Stimulated activated CD4-positive, alpha-beta T cell treated with anti-CD3 and anti-CD28 coated beads, Interleukin-15, amount 100 ng/mL, for 48 hours (primary cell): ENCODE measurements around the gene CD3D.
A peak's percentile ranks its signal among the peaks of the same experiment; 100 is the strongest.

Source experiments
- DNase-seq, 2 donors: peaks; one replicate each; pipeline ENCODE4 v3.0.0-alpha.2; 2020; ENCODE audit warnings: low read depth in 2 of 2

Gene CD3D

DNA sequence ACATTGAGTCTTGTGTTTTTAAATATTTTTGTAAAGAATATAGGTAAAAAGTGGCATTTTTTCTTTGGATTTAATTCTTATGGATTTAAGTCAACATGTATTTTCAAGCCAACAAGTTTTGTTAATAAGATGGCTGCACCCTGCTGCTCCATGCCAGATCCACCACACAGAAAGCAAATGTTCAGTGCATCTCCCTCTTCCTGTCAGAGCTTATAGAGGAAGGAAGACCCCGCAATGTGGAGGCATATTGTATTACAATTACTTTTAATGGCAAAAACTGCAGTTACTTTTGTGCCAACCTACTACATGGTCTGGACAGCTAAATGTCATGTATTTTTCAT is 38.3 kb downstream of the CD3D start:
- no peak for DNase-seq

GRCh38 chr11:118301600-118302195 is 40.8 kb downstream of the CD3D start:
- DNase-seq, result no peak

- peak in 1 of 2 donors; percentile 22 for DNase-seq
Observed at GRCh38 chr11:118295815-118296454, 46.6 kb downstream of the CD3D start.

GRCh38 chr11:118295199-118295598 is 47.3 kb downstream of the CD3D start:
- DNase-seq, result no peak

- no peak for DNase-seq
Observed at GRCh38 chr11:118294053-118294452, 48.5 kb downstream of the CD3D start.

- DNase-seq, result no peak
Observed at GRCh38 chr11:118291477-118292135, 50.9 kb downstream of the CD3D start.

GRCh38 chr11:118290923-118291322 is 51.6 kb downstream of the CD3D start:
- DNase-seq, result peak in 1 of 2 donors; percentile 35

GRCh38 chr11:118289401-118289800 is 53.1 kb downstream of the CD3D start:
- DNase-seq, result no peak
